HCT116 (cell line): ENCODE measurements around the gene UBQLN1. TPM values are rescaled to one million over a fixed set of nuclear protein-coding genes. Genes with fewer than 3 reads are reported as not detected.

Experiments used
- ATAC-seq: fragments of 200-7000 bp; cut with Tn5 transposase; 2 replicates; pipeline ENCODE4 v1.9.1; 2020; ENCODE audit warnings: mild to moderate bottlenecking, moderate library complexity
- BruUV-seq: library from RNA; stranded (reverse); fragments of 400-500 nt; replicated peaks from 2 replicates; lab custom pipeline; 2021; lab: Mats Ljungman, UMichigan
- CTCF ChIA-PET: fragments of 300-600 bp; sonication (Branson Sonifier 250); formaldehyde crosslinking; loops from one replicate; lab custom pipeline; 2021; ENCODE audit warnings: antibody characterized with exemption; lab: Charles Lee
- POLR2A ChIA-PET: fragments of 300-600, 350-600 bp; sonication (Branson Sonifier 250); formaldehyde crosslinking; loops from one replicate; lab custom pipeline; 2021; ENCODE audit warnings: antibody characterized with exemption; lab: Charles Lee
- RAD21 ChIA-PET, 2 experiments: fragments of 300-600 bp; sonication (Branson Sonifier 250); formaldehyde crosslinking; loops; one replicate each; lab custom pipeline; 2023; ENCODE audit warnings: low total read pairs in 2 of 2; ENCODE audit not compliant: uncharacterized antibody in 2 of 2, unreplicated experiment in 2 of 2, low non-redundant PET in 1 of 2; lab: Charles Lee
- DNase-seq: peaks from one replicate; pipeline ENCODE4 v3.0.0-alpha.2; 2010; ENCODE audit warnings: low read depth, low spot score
- H2AFZ ChIP-seq: fragments of 200-600 bp; shearing (Covaris generic), sonication (generic); 2 replicates; pipeline ENCODE4 v1.6.1; 2017; ENCODE audit warnings: low read depth, mixed run types, mixed read lengths, antibody characterized with exemption, low read length; ENCODE audit not compliant: poor library complexity, severe bottlenecking
- H3K27ac ChIP-seq: 2 replicates; pipeline ENCODE4 v1.5.1; 2012; ENCODE audit warnings: low read depth, low read length
- H3K27me3 ChIP-seq: fragments of 200-600 bp; sonication (generic); 2 replicates; pipeline ENCODE4 v1.6.1; 2016; ENCODE audit warnings: mixed run types, low read length, mixed read lengths; ENCODE audit not compliant: insufficient read depth
- H3K36me3 ChIP-seq, 2 experiments: fragments of 200-500 bp in 1 of 2; fragments of 200-600 bp in 1 of 2; sonication (Bioruptor generic) in 1 of 2; sonication (generic) in 1 of 2; 2 replicates each; pipeline versions ENCODE4 v1.5.1 to v1.6.1; 2014 to 2016; ENCODE audit warnings: low read length in 2 of 2, inconsistent platforms in 1 of 2, mixed read lengths in 1 of 2, mixed run types in 1 of 2; ENCODE audit not compliant: insufficient read depth in 2 of 2, control insufficient read depth in 1 of 2
- H3K4me1 ChIP-seq, 2 experiments: fragments of 200-600 bp in 1 of 2; sonication (generic) in 1 of 2; 2 replicates each; pipeline versions ENCODE4 v1.5.1 to v1.6.1; 2012 to 2017; ENCODE audit warnings: low read length in 2 of 2, inconsistent platforms in 1 of 2, mild to moderate bottlenecking in 1 of 2, mixed read lengths in 1 of 2, mixed run types in 1 of 2, moderate library complexity in 1 of 2; ENCODE audit not compliant: insufficient read depth in 2 of 2, control insufficient read depth in 1 of 2
- H3K4me2 ChIP-seq: fragments of 200-600 bp; sonication (generic); 2 replicates; pipeline ENCODE4 v1.6.1; 2017; ENCODE audit warnings: mixed run types, low read length, mixed read lengths
- H3K4me3 ChIP-seq, 2 experiments: fragments of 200-600 bp in 1 of 2; sonication (generic) in 1 of 2; replicated peaks in 1 of 2; 2 replicates each; pipeline ENCODE4 v1.5.1; 2011 to 2016; ENCODE audit warnings: low read length in 2 of 2, control low read depth in 1 of 2, low read depth in 1 of 2, mild to moderate bottlenecking in 1 of 2, mixed read lengths in 1 of 2, mixed run types in 1 of 2
- H3K79me2 ChIP-seq: fragments of 200-600 bp; sonication (generic); 2 replicates; pipeline ENCODE4 v1.6.1; 2017; ENCODE audit warnings: mild to moderate bottlenecking, mixed run types, low read length, moderate library complexity, mixed read lengths; ENCODE audit not compliant: insufficient read depth
- H3K9ac ChIP-seq: fragments of 200-600 bp; sonication (generic); 2 replicates; pipeline ENCODE4 v1.6.1; 2016; ENCODE audit warnings: low read length, mixed read lengths
- H3K9me2 ChIP-seq: fragments of 200-600 bp; sonication (generic), shearing (Covaris generic); 2 replicates; pipeline ENCODE4 v1.6.1; 2017; ENCODE audit warnings: mixed run types, mild to moderate bottlenecking, moderate library complexity; ENCODE audit not compliant: insufficient read depth
- H3K9me3 ChIP-seq, 2 experiments: fragments of 200-500 bp in 1 of 2; fragments of 200-600 bp in 1 of 2; sonication (Bioruptor generic) in 1 of 2; sonication (generic) in 1 of 2; 2 replicates each; pipeline ENCODE4 v1.6.1; 2014 to 2017; ENCODE audit warnings: low read length in 2 of 2, mixed read lengths in 2 of 2, inconsistent platforms in 1 of 2, low read depth in 1 of 2, mild to moderate bottlenecking in 1 of 2, mixed run types in 1 of 2, moderate library complexity in 1 of 2; ENCODE audit not compliant: control insufficient read depth in 1 of 2, insufficient read depth in 1 of 2
- H4K20me1 ChIP-seq: fragments of 200-600 bp; sonication (generic), shearing (Covaris generic); 2 replicates; pipeline ENCODE4 v1.6.1; 2017; ENCODE audit warnings: mixed run types, mild to moderate bottlenecking, moderate library complexity; ENCODE audit not compliant: insufficient read depth
- EZH2 ChIP-seq: fragments of 200-600 bp; sonication (generic); IDR thresholded peaks from 2 replicates; pipeline ENCODE4 v1.6.1; 2017; ENCODE audit warnings: antibody characterized with exemption, mixed run types
- EZH2phosphoT487 ChIP-seq: fragments of 200-600 bp; IDR thresholded peaks from 2 replicates; pipeline ENCODE4 v1.6.1; 2018; ENCODE audit warnings: antibody characterized with exemption, borderline replicate concordance
- POLR2A ChIP-seq: IDR thresholded peaks from 2 replicates; pipeline ENCODE4 v1.7.0; 2011; ENCODE audit warnings: borderline replicate concordance; ENCODE audit not compliant: insufficient read depth, insufficient read length; ENCODE audit errors: extremely low read depth
- RAD21 ChIP-seq: IDR thresholded peaks from 2 replicates; pipeline ENCODE4 v1.6.1; 2012; ENCODE audit warnings: low read depth, mild to moderate bottlenecking
- SRF ChIP-seq: IDR thresholded peaks from 2 replicates; pipeline ENCODE4 v1.6.1; 2012; ENCODE audit warnings: low read depth
- TCF7L2 ChIP-seq: IDR thresholded peaks from 2 replicates; pipeline ENCODE4 v1.7.0; 2011; ENCODE audit warnings: borderline replicate concordance, inconsistent platforms; ENCODE audit not compliant: insufficient read depth, insufficient read length; ENCODE audit errors: extremely low read depth
- YY1 ChIP-seq: IDR thresholded peaks from 2 replicates; pipeline ENCODE4 v1.6.1; 2011; ENCODE audit warnings: low read length, low read depth, moderate library complexity, mild to moderate bottlenecking; ENCODE audit not compliant: insufficient replicate concordance; ENCODE audit errors: extremely low read depth
- intact Hi-C: fragments of 100-400 bp; cut with micrococcal nuclease; formaldehyde crosslinking; loops from 2 replicates; pipeline ENCODE4 v1.10.0; 2022
- total RNA-seq: library from RNA; stranded (reverse); gene quantifications from one replicate; pipeline ENCODE4 v1.2.1, GENCODE V29; 2021; ENCODE audit not compliant: unreplicated experiment
- TF ChIP-seq, protein P1 (sequence below): IDR thresholded peaks from 2 replicates; pipeline ENCODE4 v1.6.1; 2012

Gene UBQLN1
- total RNA-seq, 1 experiment from 2014 or later, result 128 TPM

DNA sequence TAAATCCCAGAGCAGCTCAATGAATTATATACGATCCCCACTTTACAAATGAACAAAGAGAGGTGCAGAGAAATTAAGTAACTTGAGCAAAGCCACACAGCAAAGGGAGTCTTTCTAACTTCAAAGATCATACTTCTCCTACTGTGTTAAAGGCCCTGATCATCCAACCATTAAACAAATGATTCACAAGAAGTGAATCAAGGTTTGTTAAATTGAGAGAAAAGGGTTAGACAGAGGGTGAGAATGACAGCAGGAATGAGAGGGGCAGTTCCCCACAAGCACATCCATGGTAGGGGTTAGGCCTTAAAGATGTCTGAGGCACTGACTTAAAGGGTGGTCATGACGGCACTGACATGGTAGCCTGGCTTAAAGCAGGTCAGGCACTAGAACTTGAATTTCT lies 74.1 kb downstream of the UBQLN1 start:
- H3K9me3 ChIP-seq, result no peaks in the 10 kb centered on the region
- H3K4me3 ChIP-seq, result no peak overlapping the region
- 0 out of 4 replicates have a peak, but pooled peaks cover 0 to 2% of the 10 kb centered on the region in 2 experiments for H3K36me3 ChIP-seq
- intact Hi-C loops, result no loop called here
- DNase-seq, result no peak
- CTCF ChIA-PET, result no interaction called here
- no peak overlapping the region for H3K9ac ChIP-seq
- RAD21 ChIA-PET, result no interaction called here
- no peaks in the 10 kb centered on the region for H3K4me1 ChIP-seq
- H3K79me2 ChIP-seq, result no peaks in the 10 kb centered on the region
- no peak overlapping the region for H3K4me2 ChIP-seq
- POLR2A ChIA-PET, result no interaction called here
- H2AFZ ChIP-seq, result no peak overlapping the region
- peaks cover 4% of the 10 kb centered on the region; the same call in 1 of the 2 replicates for H4K20me1 ChIP-seq
- no peak for ATAC-seq
- no peaks in the 10 kb centered on the region for H3K27me3 ChIP-seq
- H3K9me2 ChIP-seq, result no peaks in the 10 kb centered on the region
- no TSS peak for BruUV-seq
- TF ChIP-seq EZH2 (no peak), POLR2A (no peak), RAD21 (no peak)
- no peak overlapping the region for H3K27ac ChIP-seq

DNA sequence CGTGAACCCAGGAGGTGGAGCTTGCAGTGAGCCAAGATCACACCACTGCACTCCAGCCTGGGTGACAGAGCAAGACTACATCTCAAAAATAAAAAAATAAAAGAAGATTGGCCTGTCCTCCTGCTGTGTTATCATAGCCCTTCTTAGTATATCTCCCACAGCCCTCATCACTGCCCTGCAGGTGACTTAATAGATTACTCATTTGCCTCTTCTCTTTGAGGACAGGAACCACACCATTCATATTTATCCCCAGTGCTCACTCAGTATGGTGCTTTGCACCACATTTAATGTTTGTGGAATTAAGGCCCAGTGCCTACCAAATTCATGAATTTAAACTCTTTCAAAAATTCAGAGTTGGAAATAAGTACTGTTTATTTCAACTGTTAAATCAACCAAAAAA lies 74.5 kb downstream of the UBQLN1 start:
- Histone ChIP-seq H3K4me1 (no peaks in the 10 kb centered on the region), H3K4me2 (no peak overlapping the region), H2AFZ (no peak overlapping the region), H3K9ac (no peak overlapping the region), H4K20me1 (peaks cover 4% of the 10 kb centered on the region; the same call in 1 of the 2 replicates), H3K79me2 (no peaks in the 10 kb centered on the region), H3K4me3 (no peak overlapping the region), H3K9me2 (no peaks in the 10 kb centered on the region), H3K27ac (no peak overlapping the region), H3K9me3 (no peaks in the 10 kb centered on the region), H3K27me3 (no peaks in the 10 kb centered on the region)
- POLR2A ChIA-PET, result no interaction called here
- ATAC-seq (no peak), DNase-seq (no peak)
- no TSS peak for BruUV-seq
- CTCF ChIA-PET, result no interaction called here
- RAD21 ChIA-PET, result no interaction called here
- TF ChIP-seq, protein P1, sequence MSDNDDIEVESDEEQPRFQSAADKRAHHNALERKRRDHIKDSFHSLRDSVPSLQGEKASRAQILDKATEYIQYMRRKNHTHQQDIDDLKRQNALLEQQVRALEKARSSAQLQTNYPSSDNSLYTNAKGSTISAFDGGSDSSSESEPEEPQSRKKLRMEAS, result no peak
- TF ChIP-seq EZH2phosphoT487, result no peak
- no peak for TF ChIP-seq TCF7L2
- no peak for TF ChIP-seq SRF
- no peak for TF ChIP-seq YY1
- TF ChIP-seq, all 23 proteins: peak for 0
- intact Hi-C loops, result no loop called here
- H3K36me3 ChIP-seq, result 0 out of 4 replicates have a peak, but pooled peaks cover 0 to 2% of the 10 kb centered on the region in 2 experiments
